ENCODE measurements around the gene TMEM115. TPM values are rescaled to one million over a fixed set of nuclear protein-coding genes. Genes with fewer than 3 reads are reported as not detected.

Gene TMEM115
- total RNA-seq, 6 experiments from 2014 or later = 15.0 to 30.9 (median 19.2) TPM

GRCh38 chr3:50392101-50392715, 32.9 kb upstream of the TMEM115 start:
- no peak for DNase-seq
- H3K4me3 ChIP-seq = no peak overlapping the region
- no CpG with 5 or more reads among the region's 5 CpGs for WGBS (ENCODE audit: insufficient coverage, low coverage, low lambda C conversion rate, missing lambda C conversion rate)
- no peaks in the 10 kb centered on the region for H3K4me1 ChIP-seq
- H3K9me3 ChIP-seq = no peaks in the 10 kb centered on the region
- no peak for TF ChIP-seq POLR2A (IDR thresholded peaks at IDR 0.05)
- no peak for TF ChIP-seq CTCF (IDR thresholded peaks at IDR 0.05)
- H3K36me3 ChIP-seq = no peaks in the 10 kb centered on the region
- no peak for ATAC-seq
- intact Hi-C loops (cut with DNase I) = no loop called here
- H3K27ac ChIP-seq = no peak overlapping the region
- H3K27me3 ChIP-seq = no peaks in the 10 kb centered on the region

- Histone ChIP-seq H3K4me3 (no peak overlapping the region), H3K9me3 (no peaks in the 10 kb centered on the region), H3K27me3 (no peaks in the 10 kb centered on the region), H3K36me3 (no peaks in the 10 kb centered on the region), H3K4me1 (no peaks in the 10 kb centered on the region), H3K27ac (no peak overlapping the region)
- ATAC-seq (peak; percentile 56 to 77 (median 64)), DNase-seq (peak; percentile 67 to 79 (median 72))
- TF ChIP-seq CTCF (IDR thresholded peaks at IDR 0.05) (no peak), POLR2A (IDR thresholded peaks at IDR 0.05) (no peak)
- intact Hi-C loops (cut with DNase I) = no loop called here
- 60% methylated on average over 3 of the region's 12 CpGs for WGBS (ENCODE audit: insufficient coverage, low coverage, low lambda C conversion rate, missing lambda C conversion rate)
Measured at GRCh38 chr3:50390508-50391224, 31.3 kb upstream of the TMEM115 start.

GRCh38 chr3:50389414-50389767, 30.1 kb upstream of the TMEM115 start:
- Histone ChIP-seq H3K9me3 (no peaks in the 10 kb centered on the region), H3K4me1 (no peaks in the 10 kb centered on the region), H3K36me3 (no peaks in the 10 kb centered on the region), H3K27me3 (no peaks in the 10 kb centered on the region), H3K27ac (no peak overlapping the region), H3K4me3 (no peak overlapping the region)
- ATAC-seq = no peak
- intact Hi-C loops (cut with DNase I) = no loop called here
- no CpG with 5 or more reads among the region's 6 CpGs for WGBS (ENCODE audit: insufficient coverage, low coverage, low lambda C conversion rate, missing lambda C conversion rate)
- no peak for TF ChIP-seq CTCF (IDR thresholded peaks at IDR 0.05)
- DNase-seq = no peak

GRCh38 chr3:50388720-50389413, 29.5 kb upstream of the TMEM115 start:
- no peak overlapping the region for H3K27ac ChIP-seq
- 66% methylated on average over 7 of the region's 22 CpGs for WGBS (ENCODE audit: insufficient coverage, low coverage, low lambda C conversion rate, missing lambda C conversion rate)
- H3K27me3 ChIP-seq = no peaks in the 10 kb centered on the region
- no peak overlapping the region for H3K4me3 ChIP-seq
- TF ChIP-seq POLR2A (IDR thresholded peaks at IDR 0.05) (no peak), CTCF (IDR thresholded peaks at IDR 0.05) (no peak)
- DNase-seq = no peak
- H3K9me3 ChIP-seq = no peaks in the 10 kb centered on the region
- no peaks in the 10 kb centered on the region for H3K4me1 ChIP-seq
- no peaks in the 10 kb centered on the region for H3K36me3 ChIP-seq
- no peak for ATAC-seq
- intact Hi-C loops (cut with DNase I) = no loop called here

Data from right lobe of liver (tissue), 6 donors.